ENCODE measurements around the gene KRT16. TPM values are rescaled to one million over a fixed set of nuclear protein-coding genes. Genes with fewer than 3 reads are reported as not detected.
"Not testable (repeated sequence)": the region's sequence is repeated elsewhere in the genome, so short reads cannot be mapped to it uniquely, and the experiment has no call there.

KRT16 gene
- polyA plus RNA-seq, 1 donor (not counting 4 experiments of a cell fraction or from before 2014, with no cell fraction given), result 1,851 TPM

DNA sequence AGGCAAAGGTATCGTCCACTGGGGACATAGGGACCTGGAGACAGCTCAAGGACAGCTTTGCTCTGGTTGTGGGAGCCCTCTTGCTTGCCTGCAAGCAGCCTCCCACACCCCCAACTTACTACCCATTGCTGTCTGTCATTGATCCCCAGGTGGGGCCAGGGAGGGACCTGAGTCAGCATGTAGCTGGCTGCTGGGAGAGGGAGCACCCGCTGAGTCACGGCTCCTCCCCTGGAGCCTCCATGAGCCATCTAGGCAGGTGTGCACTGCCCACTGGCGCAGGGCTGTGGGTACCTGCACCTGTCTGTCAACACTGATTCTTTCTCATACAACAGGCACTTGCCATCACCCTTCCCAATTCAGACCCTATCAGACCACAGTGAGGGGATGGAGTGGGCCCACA, 35.8 kb downstream of the KRT16 start:
- H3K4me3 ChIP-seq (ENCODE audit: control insufficient read depth in 2 of 3, extremely low read depth in 1 of 3, insufficient read depth in 2 of 3, low read depth in 1 of 3, low read length in 3 of 3); H3K27ac ChIP-seq (ENCODE audit: control insufficient read depth, insufficient read depth, low read length); H3K9me3 ChIP-seq (ENCODE audit: control insufficient read depth, low read depth, low read length); dilution Hi-C loops (cut with MboI; ENCODE audit: extremely low pct_ligation_motif_present, low sequenced_read_pairs); H3K9me1 ChIP-seq (ENCODE audit: control insufficient read depth, extremely low read depth, insufficient read depth, low read length); H2AFZ ChIP-seq (ENCODE audit: control insufficient read depth, low read length); H3K4me2 ChIP-seq (ENCODE audit: control insufficient read depth, extremely low read depth, insufficient read depth, low read depth, low read length); H3K36me3 ChIP-seq (ENCODE audit: control insufficient read depth in 2 of 2, extremely low read depth in 1 of 2, insufficient read depth in 2 of 2, low read length in 2 of 2); H3K27me3 ChIP-seq (ENCODE audit: control insufficient read depth, extremely low read depth, insufficient read depth, low read length); H3K9ac ChIP-seq (ENCODE audit: control insufficient read depth, extremely low read depth, insufficient read depth, low read length); H3K79me2 ChIP-seq (ENCODE audit: control insufficient read depth, insufficient read depth, low read length); DNase-seq (ENCODE audit: low read depth, low spot score); H4K20me1 ChIP-seq (ENCODE audit: control insufficient read depth, extremely low read depth, insufficient read depth, low read length): not testable (repeated sequence)
- peaks cover 44% of the 10 kb centered on the region for H3K4me1 ChIP-seq (ENCODE audit: control insufficient read depth, extremely low read depth, insufficient read depth, low read length)
- peak; percentile 69 for FAIRE-seq
- TF ChIP-seq, protein P1, sequence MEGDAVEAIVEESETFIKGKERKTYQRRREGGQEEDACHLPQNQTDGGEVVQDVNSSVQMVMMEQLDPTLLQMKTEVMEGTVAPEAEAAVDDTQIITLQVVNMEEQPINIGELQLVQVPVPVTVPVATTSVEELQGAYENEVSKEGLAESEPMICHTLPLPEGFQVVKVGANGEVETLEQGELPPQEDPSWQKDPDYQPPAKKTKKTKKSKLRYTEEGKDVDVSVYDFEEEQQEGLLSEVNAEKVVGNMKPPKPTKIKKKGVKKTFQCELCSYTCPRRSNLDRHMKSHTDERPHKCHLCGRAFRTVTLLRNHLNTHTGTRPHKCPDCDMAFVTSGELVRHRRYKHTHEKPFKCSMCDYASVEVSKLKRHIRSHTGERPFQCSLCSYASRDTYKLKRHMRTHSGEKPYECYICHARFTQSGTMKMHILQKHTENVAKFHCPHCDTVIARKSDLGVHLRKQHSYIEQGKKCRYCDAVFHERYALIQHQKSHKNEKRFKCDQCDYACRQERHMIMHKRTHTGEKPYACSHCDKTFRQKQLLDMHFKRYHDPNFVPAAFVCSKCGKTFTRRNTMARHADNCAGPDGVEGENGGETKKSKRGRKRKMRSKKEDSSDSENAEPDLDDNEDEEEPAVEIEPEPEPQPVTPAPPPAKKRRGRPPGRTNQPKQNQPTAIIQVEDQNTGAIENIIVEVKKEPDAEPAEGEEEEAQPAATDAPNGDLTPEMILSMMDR (optimal IDR thresholded peaks at IDR 0.05 in 1 of 3, IDR thresholded peaks at IDR 0.05 in 1 of 3, conservative IDR thresholded peaks at IDR 0.05 in 1 of 3; ENCODE audit: extremely low read depth in 1 of 3, insufficient read depth in 2 of 3, low read length in 3 of 3), result peak; percentile 27 to 46 (median 33)

DNA sequence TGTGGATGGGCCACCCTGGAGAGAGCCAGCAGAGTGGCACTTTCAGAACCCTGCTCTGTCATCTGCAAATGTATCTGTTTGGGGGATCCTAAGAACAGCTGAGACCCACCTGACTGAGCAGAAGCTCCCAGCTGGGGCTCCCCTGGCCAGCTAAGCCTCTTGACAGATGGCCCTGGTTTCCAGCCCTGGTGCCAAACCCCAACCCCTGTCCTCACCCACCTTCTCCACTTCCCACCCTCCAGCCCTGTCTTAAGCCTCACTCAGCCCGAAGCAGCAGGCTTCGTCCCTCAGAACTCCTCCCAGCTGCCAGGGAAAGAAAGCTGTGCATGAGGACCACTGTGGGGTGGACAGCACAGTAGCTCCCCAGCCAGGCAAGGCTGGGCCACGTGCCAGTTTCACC, 37.2 kb downstream of the KRT16 start:
- FAIRE-seq, result no peak
- TF ChIP-seq, protein P1 (optimal IDR thresholded peaks at IDR 0.05 in 1 of 3, IDR thresholded peaks at IDR 0.05 in 1 of 3, conservative IDR thresholded peaks at IDR 0.05 in 1 of 3; ENCODE audit: extremely low read depth in 1 of 3, insufficient read depth in 2 of 3, low read length in 3 of 3), result no peak

More for the DNA sequence above, 37.2 kb downstream of the KRT16 start:
- H3K79me2 ChIP-seq (ENCODE audit: control insufficient read depth, insufficient read depth, low read length), result no peaks in the 10 kb centered on the region
- H3K27ac ChIP-seq (ENCODE audit: control insufficient read depth, insufficient read depth, low read length), result no peak overlapping the region
- no peaks in the 10 kb centered on the region for H3K9me3 ChIP-seq (ENCODE audit: control insufficient read depth, low read depth, low read length)
- H3K9me1 ChIP-seq (ENCODE audit: control insufficient read depth, extremely low read depth, insufficient read depth, low read length), result no peaks in the 10 kb centered on the region
- dilution Hi-C loops (cut with MboI; ENCODE audit: extremely low pct_ligation_motif_present, low sequenced_read_pairs), result no loop called here
- H2AFZ ChIP-seq (ENCODE audit: control insufficient read depth, low read length), result no peak overlapping the region
- H3K4me1 ChIP-seq (ENCODE audit: control insufficient read depth, extremely low read depth, insufficient read depth, low read length), result peaks cover 33% of the 10 kb centered on the region
- no peaks in the 10 kb centered on the region for H3K27me3 ChIP-seq (ENCODE audit: control insufficient read depth, extremely low read depth, insufficient read depth, low read length)
- H4K20me1 ChIP-seq (ENCODE audit: control insufficient read depth, extremely low read depth, insufficient read depth, low read length), result no peaks in the 10 kb centered on the region
- H3K9ac ChIP-seq (ENCODE audit: control insufficient read depth, extremely low read depth, insufficient read depth, low read length), result no peak overlapping the region
- no peak for DNase-seq (ENCODE audit: low read depth, low spot score)
- no peaks in the 10 kb centered on the region for H3K36me3 ChIP-seq (ENCODE audit: control insufficient read depth in 2 of 2, extremely low read depth in 1 of 2, insufficient read depth in 2 of 2, low read length in 2 of 2)
- no peak overlapping the region for H3K4me3 ChIP-seq (ENCODE audit: control insufficient read depth in 2 of 3, extremely low read depth in 1 of 3, insufficient read depth in 2 of 3, low read depth in 1 of 3, low read length in 3 of 3)
- no peak overlapping the region for H3K4me2 ChIP-seq (ENCODE audit: control insufficient read depth, extremely low read depth, insufficient read depth, low read depth, low read length)
